Ovary (tissue), 9 donors: ENCODE measurements around the gene NKX1-1. TPM values are rescaled to one million over a fixed set of nuclear protein-coding genes. Genes with fewer than 3 reads are reported as not detected.
A peak's percentile ranks its signal among the peaks of the same experiment; 100 is the strongest.

Experiments used
- DNase-seq, 5 donors: peaks; one replicate each; pipeline ENCODE4 v3.0.0-alpha.2; 2019 to 2020
- H3K27ac ChIP-seq, 2 donors: fragments of 200-600 bp; one replicate each; pipeline versions ENCODE4 v1.5.1 to v1.8.0; 2019 to 2022
- H3K27me3 ChIP-seq: fragments of 200-600 bp; one replicate; pipeline ENCODE4 v1.8.0; 2022
- H3K36me3 ChIP-seq: fragments of 200-600 bp; sonication (generic); one replicate; pipeline ENCODE4 v1.5.1; 2019
- H3K4me1 ChIP-seq: one replicate; pipeline ENCODE4 v1.8.1; 2013; ENCODE audit warnings: mild to moderate bottlenecking, moderate library complexity; ENCODE audit not compliant: insufficient read depth
- H3K4me3 ChIP-seq: fragments of 200-600 bp; sonication (generic); one replicate; pipeline ENCODE4 v1.5.1; 2017
- H3K9me3 ChIP-seq, 2 donors: fragments of 200-600 bp in 1 of 2; sonication (generic) in 1 of 2; one replicate each; pipeline versions ENCODE4 v1.5.1 to v1.8.1; 2013 to 2019; ENCODE audit warnings: mild to moderate bottlenecking in 1 of 2, moderate library complexity in 1 of 2
- CTCF ChIP-seq, 3 donors: fragments of 450-650 bp in 2 of 3; fragments of 200-600 bp in 1 of 3; IDR thresholded peaks; one replicate each; pipeline versions ENCODE4 v1.5.1 to v1.8.0; 2016 to 2022; ENCODE audit warnings: antibody characterized with exemption in 3 of 3, mild to moderate bottlenecking in 1 of 3
- EP300 ChIP-seq: sonication (generic); formaldehyde crosslinking; IDR thresholded peaks from one replicate; pipeline ENCODE4 v1.6.1; 2017; ENCODE audit warnings: antibody characterized with exemption
- POLR2A ChIP-seq: fragments of 450-650 bp; IDR thresholded peaks from one replicate; pipeline ENCODE4 v1.6.1; 2017; ENCODE audit warnings: antibody characterized with exemption, mild to moderate bottlenecking, moderate library complexity
- WGBS, 3 donors: extraction: QIAGEN DNeasy Blood & Tissue Kit in 1 of 3; methylation state at CpG; one replicate each; pipeline versions ENCODE4 v1.1.5 to v1.1.7; 2013 to 2017; 5-methylcytosine and 5-hydroxymethylcytosine counted together
- intact Hi-C, 4 donors: fragments of 100-400 bp; cut with DNase I; formaldehyde crosslinking; loops; one replicate each; pipeline versions ENCODE4 v1.11.0 to v1.15.1; 2022 to 2023
- polyA plus RNA-seq, 2 donors: library from polyadenylated mRNA; stranded (reverse); fragments of 200-250 nt in 1 of 2; fragments of 350-450 nt in 1 of 2; fragmentation: Illumina TruSeq in 1 of 2; extraction: RNeasy Lipid Tissue Mini Kit (QIAGEN cat#74804) in 1 of 2; gene quantifications; one replicate each; pipeline ENCODE4 v1.2.3, GENCODE V29; 2013 to 2014
- total RNA-seq, 7 donors: library from RNA; depleted of rRNA in 2 of 7; stranded (reverse); fragments of >200 nt in 2 of 7; fragmentation: NEBNext Ultra II Directional in 3 of 7; extraction: Animal tissue kit (Norgen Biotek cat#: 25700) in 3 of 7; gene quantifications; one replicate each; pipeline versions ENCODE4 v1.1.0 to v1.2.4, GENCODE V29; 2016 to 2023
- donor health status: DM: no; HTN: no; CAD: no; lungs with moderate emphysema.
- donor health status: DM: no; HTN: no; CAD: no.
- donor health status: Bipolar disorder and iron deficiency.
- donor health status: DM: yes; HTN: yes; CAD: no.
- donor health status: DM: no; HTN: no; CAD: no.
- donor health status: DM: yes; HTN: yes; CAD: no.

NKX1-1 gene
- total and polyA plus RNA-seq, 9 donors: not detected

- DNase-seq: no peak
- H3K27me3 ChIP-seq: no peaks in the 10 kb centered on the region
- intact Hi-C loops: no loop called here
- H3K4me1 ChIP-seq: no peaks in the 10 kb centered on the region
- no peaks in the 10 kb centered on the region for H3K9me3 ChIP-seq
- no peaks in the 10 kb centered on the region for H3K36me3 ChIP-seq
- no peak overlapping the region for H3K4me3 ChIP-seq
- TF ChIP-seq POLR2A (no peak), CTCF (IDR thresholded peaks at IDR 0.05) (no peak)
- no peak overlapping the region for H3K27ac ChIP-seq
- WGBS, 3 donors: 64 to 76% (median 71%) methylated on average over 5 of the region's 5 CpGs
These were observed 20.8 kb upstream of the NKX1-1 start for GRCh38 chr4:1427010-1427409.

- Histone ChIP-seq H3K36me3 (no peaks in the 10 kb centered on the region), H3K27me3 (no peaks in the 10 kb centered on the region), H3K9me3 (no peaks in the 10 kb centered on the region), H3K27ac (no peak overlapping the region), H3K4me3 (no peak overlapping the region), H3K4me1 (no peaks in the 10 kb centered on the region)
- WGBS, 3 donors: 34 to 41% (median 38%) methylated on average over 2 of the region's 2 CpGs
- intact Hi-C loops: no loop called here
- TF ChIP-seq POLR2A (no peak), EP300 (no peak), CTCF (IDR thresholded peaks at IDR 0.05) (no peak)
- no peak for DNase-seq
These were observed 15.4 kb upstream of the NKX1-1 start for GRCh38 chr4:1421657-1422056.

- intact Hi-C loops: no loop called here
- 80 to 87% (median 86%) methylated on average over 13 of the region's 13 CpGs for WGBS, 3 donors
- no peak for DNase-seq
These were observed 13.5 kb upstream of the NKX1-1 start for GRCh38 chr4:1419708-1420107.

GRCh38 chr4:1418494-1419285, 12.4 kb upstream of the NKX1-1 start:
- H3K9me3 ChIP-seq: no peaks in the 10 kb centered on the region
- WGBS, 3 donors: 56 to 63% (median 57%) methylated on average over 16 to 17 of the region's 17 CpGs
- DNase-seq: peak in 1 of 5 donors; percentile 1
- H3K4me3 ChIP-seq: no peak overlapping the region
- no peaks in the 10 kb centered on the region for H3K36me3 ChIP-seq
- no peaks in the 10 kb centered on the region for H3K4me1 ChIP-seq
- no peak for TF ChIP-seq POLR2A
- TF ChIP-seq CTCF (IDR thresholded peaks at IDR 0.05): no peak
- no peak for TF ChIP-seq EP300
- H3K27ac ChIP-seq: no peak overlapping the region
- intact Hi-C loops: no loop called here
- no peaks in the 10 kb centered on the region for H3K27me3 ChIP-seq

More at GRCh38 chr4:1419708-1420107, 13.5 kb upstream of the NKX1-1 start:
- H3K27ac ChIP-seq: no peak overlapping the region
- H3K4me3 ChIP-seq: no peak overlapping the region
- no peaks in the 10 kb centered on the region for H3K27me3 ChIP-seq
- TF ChIP-seq POLR2A (no peak), CTCF (IDR thresholded peaks at IDR 0.05) (no peak), EP300 (no peak)
- no peaks in the 10 kb centered on the region for H3K9me3 ChIP-seq
- no peaks in the 10 kb centered on the region for H3K4me1 ChIP-seq
- no peaks in the 10 kb centered on the region for H3K36me3 ChIP-seq
